ENCODE measurements around the gene LCN1.

LCN1 gene

DNA sequence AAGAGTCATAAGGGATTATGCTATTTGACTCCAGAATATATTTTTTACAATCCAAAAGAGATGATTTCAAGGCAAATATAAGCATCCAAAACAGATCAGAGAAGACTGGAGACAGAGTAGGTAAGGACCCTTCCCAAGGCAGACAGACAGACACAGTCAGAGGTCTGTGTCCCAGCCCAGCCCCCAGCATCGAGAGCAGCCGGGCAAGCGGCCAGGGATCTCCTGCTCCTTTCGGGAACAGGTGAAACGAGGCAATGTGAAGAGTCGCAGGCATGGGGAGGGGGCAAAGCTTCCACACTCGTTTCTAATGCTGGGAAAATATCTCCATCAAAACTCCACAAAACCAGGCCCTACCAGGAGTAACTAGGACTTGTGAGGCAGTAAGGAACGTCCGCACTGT lies 46.1 kb downstream of the LCN1 start:
- DNase-seq (ENCODE audit: low read depth in 3 of 3), result no peak

DNA sequence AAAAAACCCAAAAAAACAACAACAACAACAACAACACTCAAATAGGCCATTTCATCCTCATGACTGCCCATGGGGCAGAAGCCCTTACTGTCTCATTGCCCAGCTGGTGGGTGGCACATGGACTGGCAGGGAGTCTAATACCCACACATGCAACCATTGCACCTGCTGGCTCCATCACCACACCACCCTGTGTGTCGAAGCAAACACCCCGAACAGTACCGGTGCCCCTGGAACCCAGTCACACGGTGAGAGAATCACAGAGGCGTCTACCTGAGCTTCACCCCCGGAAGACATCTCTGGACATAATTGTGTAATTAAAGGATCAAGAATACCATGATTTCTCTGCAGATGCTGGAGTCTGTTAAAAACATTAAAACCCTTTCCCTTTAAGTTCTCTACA lies 46.8 kb downstream of the LCN1 start:
- DNase-seq (ENCODE audit: low read depth in 3 of 3), result no peak

DNA sequence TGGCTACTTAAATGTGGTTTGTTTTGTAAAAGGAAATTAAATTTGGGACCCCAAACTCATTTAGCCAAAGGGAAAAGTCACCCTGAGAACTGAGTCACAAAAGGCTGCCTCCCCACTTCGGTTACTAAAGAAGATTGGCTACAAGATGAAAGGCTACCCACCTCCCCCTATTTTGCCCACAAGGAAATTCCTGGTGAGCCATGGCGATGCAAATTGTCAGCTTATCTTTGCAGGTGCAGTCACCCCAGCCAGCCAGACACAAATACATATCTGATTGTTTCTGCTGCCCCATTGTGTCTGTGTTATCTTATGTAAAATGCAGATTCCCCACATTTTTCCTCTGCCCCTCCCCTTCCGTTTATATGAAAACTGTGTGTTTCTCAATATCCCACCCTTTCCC lies 49.2 kb downstream of the LCN1 start:
- DNase-seq (ENCODE audit: low read depth in 3 of 3), result no peak

DNA sequence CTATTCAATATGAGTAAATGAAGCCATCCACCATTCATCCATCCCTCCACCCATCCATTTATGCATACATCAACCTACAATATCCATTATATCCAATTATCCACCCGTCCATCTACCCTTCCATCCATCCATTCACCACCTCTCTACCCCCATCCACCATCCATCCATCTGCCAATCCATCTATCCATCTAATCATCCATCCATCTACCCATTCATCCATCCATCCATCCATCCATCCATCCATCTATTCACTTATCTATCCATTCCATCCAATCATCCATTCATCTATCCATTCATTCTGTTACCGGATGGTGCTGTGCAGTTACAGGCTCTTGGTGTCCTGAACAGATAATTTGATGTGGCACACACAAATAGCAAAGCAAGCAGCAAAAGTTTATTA lies 51.0 kb downstream of the LCN1 start:
- DNase-seq (ENCODE audit: low read depth in 3 of 3), result no peak

DNA sequence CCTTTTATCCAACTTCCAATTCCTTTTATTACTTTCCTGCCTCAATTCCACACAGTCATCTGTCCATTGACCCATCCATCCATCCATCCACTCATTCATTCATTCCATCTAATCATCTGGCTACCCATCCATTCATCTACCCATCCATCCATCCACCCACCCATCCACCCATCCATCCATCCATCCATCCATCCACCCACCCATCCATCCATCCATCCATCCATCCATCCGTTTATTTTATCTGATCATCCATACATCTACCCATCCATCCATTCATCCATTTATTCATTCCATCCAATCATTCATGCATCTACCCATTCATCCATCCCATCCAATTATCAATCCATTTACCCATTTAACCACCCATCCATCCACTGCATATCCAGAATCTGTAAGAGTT lies 51.9 kb downstream of the LCN1 start:
- no peak for DNase-seq (ENCODE audit: low read depth in 3 of 3)

DNA sequence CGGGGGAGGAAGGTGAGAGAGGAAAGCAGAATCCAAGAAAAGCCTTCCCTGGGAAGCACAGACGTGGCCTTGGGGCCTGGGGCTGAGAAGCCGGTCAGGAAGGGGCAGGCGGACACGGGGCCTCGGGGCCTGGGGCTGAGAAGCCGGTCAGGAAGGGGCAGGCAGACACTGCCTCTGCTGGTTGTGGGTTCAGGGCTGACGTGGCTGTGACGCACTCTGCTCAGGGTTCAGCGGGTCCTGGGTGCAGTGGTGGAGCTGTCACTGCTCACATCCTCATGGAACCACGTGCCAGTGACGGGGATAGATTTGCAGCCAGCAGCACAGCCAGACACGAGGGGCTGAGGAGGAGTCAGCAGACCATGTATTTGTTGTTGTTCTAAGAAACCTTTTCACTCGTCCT lies 53.1 kb downstream of the LCN1 start:
- no peak for DNase-seq (ENCODE audit: low read depth in 3 of 3)

DNA sequence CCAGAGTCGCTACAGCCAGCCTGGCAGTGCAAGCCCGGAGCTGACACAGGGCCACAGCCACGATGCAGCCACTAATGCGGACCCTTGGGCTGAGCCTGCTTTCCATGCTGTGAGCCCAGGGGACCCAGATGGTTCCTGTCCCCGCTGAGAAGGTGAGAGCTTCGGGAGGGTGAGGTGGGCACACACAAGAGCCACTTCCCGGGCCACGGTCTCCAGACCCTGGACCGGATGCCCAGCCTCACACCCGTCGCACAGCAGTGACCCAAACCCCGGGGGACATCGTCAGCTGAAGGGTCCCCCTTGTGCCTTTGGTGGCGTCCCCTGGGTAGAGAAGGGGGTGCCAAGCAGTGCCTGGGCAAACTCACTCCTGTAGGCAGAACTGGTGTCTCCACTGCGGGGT lies 53.7 kb downstream of the LCN1 start:
- no peak for DNase-seq (ENCODE audit: low read depth in 3 of 3)
